SJCRH30 (cell line): ENCODE data around the gene LRP1B. TPM values are rescaled to one million over a fixed set of nuclear protein-coding genes. Genes with fewer than 3 reads are reported as not detected.

Experiments used
- DNase-seq, 2 experiments: peaks; one replicate each; pipeline ENCODE4 v3.0.0-alpha.2; 2015 to 2020
- H3K27ac ChIP-seq: fragments of 250-450 bp; sonication (Bioruptor Pico); 2 replicates; pipeline ENCODE4 v1.5.1; 2020; ENCODE audit warnings: mild to moderate bottlenecking, moderate library complexity
- H3K27me3 ChIP-seq: fragments of 250-450 bp; sonication (Bioruptor Pico); 2 replicates; pipeline ENCODE4 v1.5.1; 2020; ENCODE audit warnings: mild to moderate bottlenecking, moderate library complexity
- H3K36me3 ChIP-seq: fragments of 250-450 bp; sonication (Bioruptor Pico); 2 replicates; pipeline ENCODE4 v1.5.1; 2020; ENCODE audit warnings: mild to moderate bottlenecking, moderate library complexity
- H3K4me1 ChIP-seq: fragments of 250-450 bp; sonication (Bioruptor Pico); 2 replicates; pipeline ENCODE4 v1.5.1; 2020; ENCODE audit warnings: mild to moderate bottlenecking, moderate library complexity
- H3K4me3 ChIP-seq: fragments of 250-450 bp; sonication (Bioruptor Pico); 2 replicates; pipeline ENCODE4 v1.5.1; 2020; ENCODE audit warnings: mild to moderate bottlenecking, moderate library complexity
- H3K9me3 ChIP-seq: fragments of 250-450 bp; sonication (Bioruptor Pico); replicated peaks from 2 replicates; pipeline ENCODE4 v1.5.1; 2020; ENCODE audit warnings: mild to moderate bottlenecking, moderate library complexity
- total RNA-seq: library from RNA; depleted of rRNA; stranded (reverse); fragments of >200 nt; shearing (Covaris generic); gene quantifications from 2 replicates; pipeline ENCODE4 v1.2.3, GENCODE V29; 2014

LRP1B gene
- total RNA-seq, 1 experiment from 2014 or later, result 7.5 TPM

DNA sequence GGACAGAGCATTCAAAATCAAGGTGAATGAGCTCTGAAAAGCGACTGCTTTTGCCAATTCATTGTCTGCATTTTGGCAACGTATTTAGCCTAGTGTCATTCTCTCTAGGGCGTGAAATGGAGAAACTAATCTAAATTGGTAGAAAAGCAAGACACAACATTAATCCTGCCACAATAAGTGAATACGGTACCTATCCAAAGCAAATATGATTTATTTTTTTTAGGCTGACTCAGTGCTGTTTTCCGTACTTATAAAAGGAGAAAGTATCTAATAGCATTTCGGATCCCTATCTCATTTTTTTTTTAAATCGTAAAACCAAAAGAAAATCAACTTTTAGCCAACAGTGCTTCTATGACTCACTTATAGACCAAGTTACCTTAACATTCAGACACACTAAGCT, 672.5 kb downstream of the LRP1B start:
- H3K27ac ChIP-seq, result no peak overlapping the region
- no peaks in the 10 kb centered on the region for H3K27me3 ChIP-seq
- no peak overlapping the region for H3K4me3 ChIP-seq
- H3K9me3 ChIP-seq, result no peaks in the 10 kb centered on the region
- H3K4me1 ChIP-seq, result no peaks in the 10 kb centered on the region
- no peaks in the 10 kb centered on the region for H3K36me3 ChIP-seq
- no peak for DNase-seq

DNA sequence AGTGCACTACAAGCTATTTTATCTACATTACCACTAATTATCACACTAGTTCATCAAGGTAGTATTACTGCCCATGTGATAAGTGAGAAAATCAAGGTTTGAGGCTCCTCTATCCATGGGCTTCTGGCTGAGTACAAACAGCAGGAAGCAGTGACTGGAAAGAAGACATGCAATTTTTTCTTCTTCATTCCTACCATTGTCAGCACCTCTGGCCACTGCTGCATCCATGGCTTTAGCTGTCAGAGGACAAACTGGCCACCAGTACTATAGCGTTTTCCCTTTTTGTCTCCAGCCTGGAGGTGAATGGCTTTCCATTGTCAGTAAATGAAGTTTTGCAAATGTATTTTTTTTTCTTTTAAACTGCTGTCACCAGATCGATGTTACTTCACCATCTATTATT, 674.9 kb downstream of the LRP1B start:
- no peaks in the 10 kb centered on the region for H3K27me3 ChIP-seq
- H3K4me1 ChIP-seq, result no peaks in the 10 kb centered on the region
- no peak overlapping the region for H3K27ac ChIP-seq
- H3K9me3 ChIP-seq, result no peaks in the 10 kb centered on the region
- H3K36me3 ChIP-seq, result no peaks in the 10 kb centered on the region
- no peak overlapping the region for H3K4me3 ChIP-seq
- DNase-seq, result no peak

DNA sequence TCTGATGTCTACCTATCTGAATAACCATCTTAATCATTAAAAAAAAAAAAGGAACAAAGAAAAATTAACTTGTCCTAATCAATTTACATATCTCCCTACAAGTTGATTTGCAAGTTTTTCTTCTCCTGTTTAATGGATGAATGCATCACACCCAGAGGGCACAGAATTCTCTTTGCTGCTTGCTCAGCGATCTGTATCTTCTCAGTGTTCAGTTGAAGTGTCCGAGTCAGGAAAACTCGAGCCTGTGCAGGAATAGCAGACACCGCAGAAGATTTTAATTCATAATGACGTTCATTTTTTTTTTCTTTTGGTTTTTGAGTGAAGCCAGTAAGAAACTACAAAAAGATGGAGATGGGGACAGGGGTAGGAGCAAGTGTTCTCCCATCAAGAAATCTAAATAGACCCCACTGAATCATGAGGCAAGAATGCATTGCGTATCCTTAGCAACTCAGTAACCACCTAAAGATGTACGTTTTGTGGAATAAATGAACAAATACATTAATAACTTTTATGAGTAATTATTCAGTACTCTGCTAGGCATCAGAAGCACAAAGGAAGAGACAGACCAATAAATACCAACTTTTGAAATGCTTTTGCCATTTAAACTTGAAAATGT, 675.5 kb downstream of the LRP1B start:
- Histone ChIP-seq H3K36me3 (no peaks in the 10 kb centered on the region), H3K4me3 (no peak overlapping the region), H3K9me3 (no peaks in the 10 kb centered on the region), H3K27me3 (no peaks in the 10 kb centered on the region), H3K27ac (no peak overlapping the region), H3K4me1 (no peaks in the 10 kb centered on the region)
- DNase-seq, result no peak

DNA sequence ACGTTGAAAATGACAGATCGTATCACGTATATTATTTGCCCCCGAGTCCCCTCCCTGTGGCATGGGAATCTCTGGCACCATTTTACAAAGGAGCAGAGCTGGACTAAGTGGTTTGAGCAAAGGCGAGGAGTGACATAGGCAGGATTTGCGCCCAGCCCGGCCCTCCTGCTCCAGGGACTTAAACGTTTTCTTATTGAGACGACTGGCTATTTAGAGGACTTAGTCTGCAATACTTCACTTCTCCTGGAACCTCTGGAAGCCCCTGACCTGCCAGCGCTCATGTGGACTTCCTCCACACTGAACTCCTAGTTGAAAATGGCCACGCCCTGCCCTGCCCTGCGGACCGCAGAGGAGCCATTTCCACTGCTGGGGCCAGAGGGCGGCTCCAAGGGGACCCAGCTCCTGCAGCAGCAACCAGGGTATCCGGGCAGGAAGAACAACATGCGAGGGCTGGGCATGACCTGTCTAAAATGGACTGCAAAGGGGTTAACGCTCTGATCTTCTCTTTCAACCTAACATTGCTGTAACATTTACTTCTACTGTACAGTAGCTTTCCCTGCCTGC, 690.7 kb downstream of the LRP1B start:
- no peaks in the 10 kb centered on the region for H3K36me3 ChIP-seq
- H3K4me1 ChIP-seq, result no peaks in the 10 kb centered on the region
- H3K9me3 ChIP-seq, result no peaks in the 10 kb centered on the region
- H3K27ac ChIP-seq, result no peak overlapping the region
- H3K27me3 ChIP-seq, result no peaks in the 10 kb centered on the region
- no peak for DNase-seq
- H3K4me3 ChIP-seq, result no peak overlapping the region

DNA sequence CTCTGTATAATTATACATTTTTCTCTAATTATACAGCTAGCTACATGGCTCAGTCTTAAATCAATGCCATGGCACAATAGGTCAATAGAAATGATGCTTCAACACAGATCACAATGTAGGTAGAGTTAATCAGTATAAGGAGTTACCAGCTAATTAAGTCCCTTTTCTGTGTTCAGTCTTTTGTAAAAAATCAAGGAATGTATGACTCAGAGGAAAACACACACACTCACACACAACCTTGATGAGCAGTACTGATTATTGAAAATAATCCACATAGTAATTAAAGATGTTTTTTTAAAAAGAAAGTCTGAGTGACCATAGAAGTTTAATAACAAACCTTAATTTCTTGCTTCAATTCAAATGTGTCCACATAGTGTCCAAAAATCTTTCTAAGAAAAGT, 691.3 kb downstream of the LRP1B start:
- H3K27ac ChIP-seq, result no peak overlapping the region
- no peak overlapping the region for H3K4me3 ChIP-seq
- peaks cover 4% of the 10 kb centered on the region; the same call in 1 of the 2 replicates for H3K9me3 ChIP-seq
- no peak for DNase-seq
- H3K36me3 ChIP-seq, result no peaks in the 10 kb centered on the region
- H3K27me3 ChIP-seq, result no peaks in the 10 kb centered on the region
- H3K4me1 ChIP-seq, result no peaks in the 10 kb centered on the region

DNA sequence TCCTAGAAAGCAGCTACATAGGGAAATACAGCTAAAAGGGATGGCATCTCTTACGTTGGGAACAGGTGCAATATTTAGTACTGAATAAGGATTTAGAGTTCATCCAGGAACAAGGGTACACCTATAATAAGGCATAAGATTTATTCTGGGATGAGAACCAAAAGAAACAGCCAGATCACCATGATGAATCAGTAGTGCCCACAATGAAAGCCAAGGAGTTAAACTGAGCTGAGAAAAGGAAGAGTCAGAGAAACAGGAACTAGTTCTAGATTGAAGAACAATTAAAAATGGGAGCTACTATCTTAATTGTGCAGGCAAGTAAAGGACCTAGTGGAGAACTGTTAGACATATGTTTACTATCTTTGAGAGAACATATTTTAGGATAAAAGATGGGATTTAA, 692.3 kb downstream of the LRP1B start:
- no peaks in the 10 kb centered on the region for H3K4me1 ChIP-seq
- no peak overlapping the region for H3K4me3 ChIP-seq
- H3K36me3 ChIP-seq, result no peaks in the 10 kb centered on the region
- no peak for DNase-seq
- no peak overlapping the region for H3K27ac ChIP-seq
- H3K9me3 ChIP-seq, result peaks cover 9% of the 10 kb centered on the region; the same call in 1 of the 2 replicates
- no peaks in the 10 kb centered on the region for H3K27me3 ChIP-seq

DNA sequence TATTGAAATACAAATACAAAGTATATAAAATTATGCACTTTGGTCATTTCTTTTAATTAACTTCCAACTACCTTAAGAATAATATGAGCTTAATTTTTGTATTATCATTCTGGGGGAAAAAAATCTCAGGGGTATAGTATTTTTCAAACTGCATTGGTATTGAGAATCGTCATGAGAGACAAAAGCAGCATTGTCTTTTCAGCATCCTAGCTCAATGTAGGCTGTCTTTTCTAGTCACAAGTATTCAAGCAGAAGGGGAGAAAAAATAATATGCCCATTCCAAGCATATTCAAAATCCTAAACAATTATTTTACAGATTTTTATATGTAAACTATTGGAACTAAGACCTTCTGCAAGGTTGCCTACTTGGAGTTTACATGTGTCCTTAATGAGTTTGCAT, 693.3 kb downstream of the LRP1B start:
- Histone ChIP-seq H3K27ac (no peak overlapping the region), H3K9me3 (peaks cover 9% of the 10 kb centered on the region; the same call in 1 of the 2 replicates), H3K27me3 (no peaks in the 10 kb centered on the region), H3K36me3 (no peaks in the 10 kb centered on the region), H3K4me1 (no peaks in the 10 kb centered on the region), H3K4me3 (no peak overlapping the region)
- no peak for DNase-seq

DNA sequence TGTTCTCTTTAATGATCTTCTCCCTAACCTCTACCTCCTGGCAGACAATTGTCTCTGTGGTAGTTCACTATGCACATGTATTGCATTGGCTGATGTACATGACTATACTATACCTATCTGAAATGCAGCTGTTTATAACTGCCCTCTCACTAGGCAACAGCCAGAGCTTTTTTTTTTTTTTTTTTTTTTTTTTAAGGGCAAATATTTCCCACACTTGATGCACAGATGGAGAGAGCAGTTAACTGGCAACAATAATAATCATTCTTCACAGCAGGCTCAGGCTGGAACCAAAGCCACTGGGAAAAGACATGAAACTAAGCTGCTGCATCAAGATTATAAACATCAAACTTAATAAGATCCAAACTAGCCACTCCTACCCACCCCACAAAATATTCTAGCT, 707.7 kb downstream of the LRP1B start:
- peak in 1 of 2 experiments; percentile 25 for DNase-seq
- H3K27ac ChIP-seq, result no peak overlapping the region
- H3K9me3 ChIP-seq, result 0 out of 2 replicates have a peak, but pooled peaks cover 3% of the 10 kb centered on the region
- H3K36me3 ChIP-seq, result no peaks in the 10 kb centered on the region
- H3K27me3 ChIP-seq, result no peaks in the 10 kb centered on the region
- no peak overlapping the region for H3K4me3 ChIP-seq
- H3K4me1 ChIP-seq, result no peaks in the 10 kb centered on the region

DNA sequence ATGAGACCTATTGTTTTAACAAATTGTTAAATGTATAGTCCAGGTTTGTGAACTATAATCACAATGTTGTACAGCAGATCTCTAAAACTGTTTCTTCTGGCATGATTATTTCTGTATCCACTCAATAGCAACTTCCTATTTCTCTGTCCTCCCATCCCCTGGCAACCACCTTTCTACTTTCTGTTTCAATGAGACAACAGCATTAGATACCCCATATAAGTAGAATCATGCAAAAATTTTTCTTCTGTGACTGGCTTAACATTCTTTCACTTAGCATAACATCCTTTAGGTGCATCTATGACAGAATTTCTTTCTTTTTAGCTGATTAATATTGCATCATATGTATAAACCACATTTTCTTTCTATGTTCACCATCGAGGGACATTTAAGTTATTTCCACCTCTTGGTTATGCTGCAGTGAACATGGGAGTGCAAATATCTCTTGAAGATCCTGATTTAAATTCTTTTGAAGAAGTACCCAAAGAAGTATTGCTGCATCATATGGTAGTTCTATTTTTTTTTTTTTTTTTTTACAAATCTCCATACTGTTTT, 713.5 kb downstream of the LRP1B start:
- Histone ChIP-seq H3K36me3 (no peaks in the 10 kb centered on the region), H3K27ac (no peak overlapping the region), H3K4me3 (no peak overlapping the region), H3K9me3 (no peaks in the 10 kb centered on the region), H3K4me1 (no peaks in the 10 kb centered on the region), H3K27me3 (no peaks in the 10 kb centered on the region)
- DNase-seq, result no peak

DNA sequence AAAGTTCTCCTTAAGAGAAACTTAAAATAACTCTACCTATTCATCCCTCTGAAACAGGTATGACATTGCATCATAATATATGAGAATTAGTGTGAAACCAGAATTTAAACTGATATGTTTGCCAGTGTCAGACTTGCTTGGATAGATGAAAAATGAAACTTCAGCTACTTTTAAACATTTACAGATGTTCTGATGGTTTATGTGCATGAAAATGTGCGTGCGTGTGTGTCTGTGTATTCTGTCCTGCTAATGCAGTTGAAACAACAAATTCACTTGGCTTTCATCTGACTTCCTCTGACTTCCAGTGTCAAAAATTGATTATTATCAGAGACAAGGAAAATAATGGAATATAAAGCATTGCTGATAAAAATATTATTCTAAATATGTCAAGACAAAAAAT, 719.4 kb downstream of the LRP1B start:
- no peak overlapping the region for H3K27ac ChIP-seq
- no peaks in the 10 kb centered on the region for H3K4me1 ChIP-seq
- H3K36me3 ChIP-seq, result no peaks in the 10 kb centered on the region; the same call in 1 of the 2 replicates

DNA sequence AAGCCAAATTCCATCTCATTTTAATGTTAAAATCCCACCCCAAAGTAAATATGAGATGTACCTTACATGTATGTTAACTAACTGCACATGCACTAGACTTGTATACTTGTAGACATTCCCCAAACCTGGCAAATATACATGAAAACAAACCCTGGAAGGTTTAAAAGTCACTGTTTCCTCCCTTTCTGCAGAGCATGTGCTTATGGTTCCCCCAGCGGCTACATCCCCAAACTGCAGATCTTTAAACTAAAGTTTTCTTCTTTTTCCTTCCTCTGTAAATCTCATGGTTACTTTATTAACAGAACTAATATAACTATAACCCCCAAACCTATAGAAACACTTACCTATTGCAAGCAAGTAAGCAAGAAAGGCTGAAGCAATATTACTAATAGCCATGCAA, 731.5 kb downstream of the LRP1B start:
- DNase-seq, result no peak

More for the DNA sequence above, 719.4 kb downstream of the LRP1B start:
- no peaks in the 10 kb centered on the region for H3K9me3 ChIP-seq
- H3K4me3 ChIP-seq, result no peak overlapping the region
- DNase-seq, result no peak
- H3K27me3 ChIP-seq, result no peaks in the 10 kb centered on the region

DNA sequence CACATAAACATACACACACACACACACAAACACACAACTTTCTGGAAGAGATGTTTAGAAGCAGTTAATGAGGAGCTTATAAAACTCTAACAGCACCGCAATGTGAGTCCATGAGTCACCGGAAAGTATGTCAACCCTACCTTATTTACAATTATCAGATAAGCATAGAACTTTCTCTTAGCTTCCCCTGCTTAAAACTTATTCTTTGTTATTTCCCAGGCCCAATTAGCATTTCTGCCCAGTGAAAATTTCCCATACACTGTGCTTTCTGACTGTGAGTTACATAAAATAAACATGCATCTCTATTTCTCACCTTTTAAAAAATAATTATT, 737.6 kb downstream of the LRP1B start:
- no peaks in the 10 kb centered on the region for H3K27me3 ChIP-seq
- no peak for DNase-seq
- peaks cover 4% of the 10 kb centered on the region; the same call in 1 of the 2 replicates for H3K9me3 ChIP-seq
- H3K4me3 ChIP-seq, result no peak overlapping the region
- peak overlapping the region; percentile 44 for H3K27ac ChIP-seq
- H3K36me3 ChIP-seq, result no peaks in the 10 kb centered on the region
- peaks cover 10% of the 10 kb centered on the region for H3K4me1 ChIP-seq

More for the DNA sequence above, 731.5 kb downstream of the LRP1B start:
- H3K4me1 ChIP-seq, result no peaks in the 10 kb centered on the region
- H3K27me3 ChIP-seq, result no peaks in the 10 kb centered on the region
- H3K9me3 ChIP-seq, result no peaks in the 10 kb centered on the region
- no peaks in the 10 kb centered on the region for H3K36me3 ChIP-seq
- H3K27ac ChIP-seq, result no peak overlapping the region
- H3K4me3 ChIP-seq, result no peak overlapping the region

DNA sequence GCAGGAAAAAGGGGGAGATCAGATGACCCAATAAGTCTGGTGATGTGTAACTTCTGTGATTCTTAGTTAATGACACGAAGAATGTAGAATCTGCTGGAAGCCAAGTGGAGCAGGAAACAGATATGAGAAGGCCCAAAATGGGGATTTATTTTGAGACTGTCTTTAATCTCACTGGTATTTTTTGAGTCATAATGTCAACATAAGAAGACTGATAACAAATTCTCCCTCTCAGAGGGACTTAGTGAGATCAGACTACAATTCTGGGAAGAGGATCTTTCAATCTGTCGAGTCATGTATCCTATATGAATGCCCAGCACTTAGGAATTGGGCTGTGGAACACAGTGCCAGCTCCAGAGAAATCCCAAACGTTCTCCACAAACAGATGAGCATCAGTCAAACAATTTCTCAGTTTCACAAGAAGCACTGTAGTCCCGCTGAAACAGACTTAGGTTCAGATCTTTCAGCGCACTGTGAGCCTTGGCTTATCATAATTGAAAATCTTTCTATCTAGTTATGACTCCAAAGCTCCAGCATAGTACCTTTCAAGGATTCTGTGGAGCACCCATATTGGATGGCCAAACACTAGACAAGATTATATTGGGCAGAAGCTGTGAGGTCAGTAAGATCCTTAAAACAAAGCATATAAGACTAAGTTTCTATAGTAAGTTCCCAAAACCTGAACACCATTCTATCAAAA, 738.2 kb downstream of the LRP1B start:
- Histone ChIP-seq H3K27ac (peak overlapping the region; percentile 44), H3K36me3 (no peaks in the 10 kb centered on the region), H3K4me1 (peaks cover 10% of the 10 kb centered on the region), H3K9me3 (peaks cover 4% of the 10 kb centered on the region; the same call in 1 of the 2 replicates), H3K4me3 (no peak overlapping the region), H3K27me3 (no peaks in the 10 kb centered on the region)
- peak in 1 of 2 experiments; percentile 25 for DNase-seq

DNA sequence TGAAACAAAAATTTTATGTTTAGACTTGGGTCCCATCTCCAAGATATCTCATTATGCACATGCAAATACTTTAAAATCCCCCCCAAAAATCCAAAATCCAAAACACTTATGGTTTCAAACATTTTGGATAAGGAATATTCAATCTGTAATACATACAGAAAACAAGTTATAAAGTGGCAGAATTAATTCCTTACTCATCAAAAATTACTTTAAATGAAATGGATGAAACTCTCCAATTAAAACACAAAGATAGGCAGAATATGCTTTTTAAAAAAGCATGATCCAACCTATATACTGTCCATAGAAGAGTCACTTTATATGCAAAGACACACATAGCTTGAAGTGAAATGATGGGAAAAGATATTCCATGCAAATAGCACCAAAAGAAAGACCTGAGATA, 744.6 kb downstream of the LRP1B start:
- no peak for DNase-seq
- no peak overlapping the region for H3K27ac ChIP-seq
- H3K9me3 ChIP-seq, result no peaks in the 10 kb centered on the region
- H3K4me3 ChIP-seq, result no peak overlapping the region
- H3K27me3 ChIP-seq, result no peaks in the 10 kb centered on the region
- no peaks in the 10 kb centered on the region for H3K4me1 ChIP-seq
- no peaks in the 10 kb centered on the region for H3K36me3 ChIP-seq

DNA sequence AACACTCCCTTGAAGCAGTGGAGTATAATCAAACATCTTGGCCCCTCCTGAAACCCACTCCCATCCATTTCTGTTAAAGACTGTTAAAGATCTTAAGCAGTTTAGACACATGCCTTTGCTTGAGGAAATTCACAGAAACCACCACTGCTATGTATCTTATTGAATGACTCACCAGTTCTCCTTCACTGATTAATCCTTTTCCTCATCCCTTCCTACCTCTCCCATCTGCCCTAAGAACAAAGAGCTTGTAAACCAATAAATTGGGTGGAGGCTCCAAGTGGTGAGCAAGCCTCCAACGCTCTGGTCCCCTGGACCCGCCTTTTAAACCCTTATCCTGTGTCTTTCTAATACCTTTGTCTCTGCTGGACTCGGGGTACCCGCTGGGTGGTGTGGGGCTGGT, 746.1 kb downstream of the LRP1B start:
- H3K27me3 ChIP-seq, result no peaks in the 10 kb centered on the region
- DNase-seq, result no peak

More for the DNA sequence above, 746.1 kb downstream of the LRP1B start:
- H3K4me3 ChIP-seq, result no peak overlapping the region
- no peaks in the 10 kb centered on the region for H3K36me3 ChIP-seq
- peaks cover 8% of the 10 kb centered on the region for H3K4me1 ChIP-seq
- H3K9me3 ChIP-seq, result no peaks in the 10 kb centered on the region
- H3K27ac ChIP-seq, result no peak overlapping the region
